Suprapubic skin (tissue), 4 donors: ENCODE measurements around the gene RBMS1. TPM values are rescaled to one million over a fixed set of nuclear protein-coding genes. Genes with fewer than 3 reads are reported as not detected.

Experiments
- DNase-seq, 2 donors: peaks; one replicate each; pipeline ENCODE4 v3.0.0-alpha.2; 2019; ENCODE audit warnings: low spot score in 2 of 2
- H3K27ac ChIP-seq: fragments of 200-600 bp; sonication (generic); one replicate; pipeline ENCODE4 v1.5.1; 2019
- H3K27me3 ChIP-seq: fragments of 200-600 bp; sonication (generic); one replicate; pipeline ENCODE4 v1.5.1; 2019
- H3K36me3 ChIP-seq: fragments of 200-600 bp; sonication (generic); one replicate; pipeline ENCODE4 v1.5.1; 2019
- H3K4me1 ChIP-seq: fragments of 200-600 bp; sonication (generic); one replicate; pipeline ENCODE4 v1.5.1; 2019
- H3K4me3 ChIP-seq: fragments of 200-600 bp; sonication (generic); one replicate; pipeline ENCODE4 v1.5.1; 2019; ENCODE audit warnings: mild to moderate bottlenecking
- H3K9me3 ChIP-seq: fragments of 200-600 bp; sonication (generic); one replicate; pipeline ENCODE4 v1.5.1; 2019
- CTCF ChIP-seq, 2 donors: fragments of 200-600 bp in 1 of 2; fragments of 450-650 bp in 1 of 2; sonication (generic) in 1 of 2; IDR thresholded peaks; one replicate each; pipeline ENCODE4 v1.5.1; 2016 to 2019; ENCODE audit warnings: antibody characterized with exemption in 2 of 2, mild to moderate bottlenecking in 1 of 2, moderate library complexity in 1 of 2
- EP300 ChIP-seq: sonication (generic); formaldehyde crosslinking; IDR thresholded peaks from one replicate; pipeline ENCODE4 v1.6.1; 2017; ENCODE audit warnings: antibody characterized with exemption
- POLR2A ChIP-seq, 2 donors: fragments of 450-650 bp; IDR thresholded peaks; one replicate each; pipeline ENCODE4 v1.6.1; 2017; ENCODE audit warnings: antibody characterized with exemption in 2 of 2, mild to moderate bottlenecking in 2 of 2, moderate library complexity in 2 of 2
- POLR2AphosphoS5 ChIP-seq, 3 donors: sonication (generic); formaldehyde crosslinking; IDR thresholded peaks; one replicate each; pipeline ENCODE4 v1.6.1; 2017; ENCODE audit warnings: antibody characterized with exemption in 3 of 3
- WGBS: methylation state at CpG from one replicate; pipeline ENCODE4 v1.1.5; 2018; 5-methylcytosine and 5-hydroxymethylcytosine counted together
- total RNA-seq, 4 donors: library from RNA; depleted of rRNA; stranded (reverse); fragments of >200 nt; gene quantifications; one replicate each; pipeline ENCODE4 v1.1.0, GENCODE V29; 2016

Gene RBMS1
- total RNA-seq = 10 to 100 TPM; 55.7 to 92.2 (median 62.2) TPM

- H3K4me1 ChIP-seq = peaks cover 33% of the 10 kb centered on the region
- no peaks in the 10 kb centered on the region for H3K27me3 ChIP-seq
- TF ChIP-seq POLR2AphosphoS5 (IDR thresholded peaks at IDR 0.05) = peak in 2 of 3 donors; percentile 17 to 38
- no peak for TF ChIP-seq EP300
- TF ChIP-seq CTCF (IDR thresholded peaks at IDR 0.05) = no peak
- no peaks in the 10 kb centered on the region for H3K36me3 ChIP-seq
- H3K27ac ChIP-seq = peak within 1 kb of the TSS; percentile 99
- 2% methylated on average over 44 of the region's 66 CpGs for WGBS
- DNase-seq = peak; percentile 79 to 85
- peak within 1 kb of the TSS; percentile 97 for H3K4me3 ChIP-seq
- no peaks in the 10 kb centered on the region for H3K9me3 ChIP-seq
Observed at GRCh38 chr2:160493227-160494028, at the start of gene RBMS1. Gene RBMS1, minus strand, starts transcription at chr2:160493807. Its CDS starts 444 bp downstream, at chr2:160493363.

GRCh38 chr2:160541745-160542144 is 48.1 kb upstream of the RBMS1 start:
- Histone ChIP-seq H3K4me3 (no peak overlapping the region), H3K36me3 (no peaks in the 10 kb centered on the region), H3K27ac (no peak overlapping the region), H3K9me3 (no peaks in the 10 kb centered on the region), H3K27me3 (no peaks in the 10 kb centered on the region), H3K4me1 (no peaks in the 10 kb centered on the region)
- WGBS = 93% methylated on average over 3 of the region's 3 CpGs
- TF ChIP-seq EP300 = no peak
- no peak for DNase-seq

- Histone ChIP-seq H3K27me3 (no peaks in the 10 kb centered on the region), H3K9me3 (no peaks in the 10 kb centered on the region), H3K27ac (no peak overlapping the region), H3K36me3 (no peaks in the 10 kb centered on the region), H3K4me3 (no peak overlapping the region), H3K4me1 (no peaks in the 10 kb centered on the region)
- TF ChIP-seq EP300 (no peak), CTCF (IDR thresholded peaks at IDR 0.05) (no peak), POLR2A (IDR thresholded peaks at IDR 0.05) (no peak), POLR2AphosphoS5 (IDR thresholded peaks at IDR 0.05) (no peak)
- 89% methylated on average over 5 of the region's 5 CpGs for WGBS
- DNase-seq = no peak
Observed at GRCh38 chr2:160538559-160539355, 45.1 kb upstream of the RBMS1 start.

GRCh38 chr2:160538115-160538514 is 44.5 kb upstream of the RBMS1 start:
- Histone ChIP-seq H3K4me3 (no peak overlapping the region), H3K36me3 (no peaks in the 10 kb centered on the region), H3K27me3 (no peaks in the 10 kb centered on the region), H3K27ac (no peak overlapping the region), H3K4me1 (no peaks in the 10 kb centered on the region), H3K9me3 (no peaks in the 10 kb centered on the region)
- 96% methylated on average over 4 of the region's 4 CpGs for WGBS
- no peak for DNase-seq
- no peak for TF ChIP-seq POLR2A (IDR thresholded peaks at IDR 0.05)
- TF ChIP-seq POLR2AphosphoS5 (IDR thresholded peaks at IDR 0.05) = no peak
- TF ChIP-seq CTCF (IDR thresholded peaks at IDR 0.05) = no peak
- no peak for TF ChIP-seq EP300

- no peak for DNase-seq
- no peaks in the 10 kb centered on the region for H3K27me3 ChIP-seq
- WGBS = 84% methylated on average over 1 of the region's 1 CpG
Observed at GRCh38 chr2:160534996-160535395, 41.4 kb upstream of the RBMS1 start.

More at GRCh38 chr2:160534996-160535395, 41.4 kb upstream of the RBMS1 start:
- no peaks in the 10 kb centered on the region for H3K4me1 ChIP-seq
- H3K36me3 ChIP-seq = no peaks in the 10 kb centered on the region
- H3K9me3 ChIP-seq = no peaks in the 10 kb centered on the region
- H3K4me3 ChIP-seq = no peak overlapping the region
- no peak overlapping the region for H3K27ac ChIP-seq
- no peak for TF ChIP-seq POLR2A (IDR thresholded peaks at IDR 0.05)
- no peak for TF ChIP-seq CTCF (IDR thresholded peaks at IDR 0.05)
- TF ChIP-seq EP300 = no peak
- no peak for TF ChIP-seq POLR2AphosphoS5 (IDR thresholded peaks at IDR 0.05)
